HG02943 (cell line): ENCODE measurements around the gene GRID2.
"Not testable (repeated sequence)": the region's sequence is repeated elsewhere in the genome, so short reads cannot be mapped to it uniquely, and the experiment has no call there.

Experiments
- ATAC-seq: cut with Tn5 transposase; IDR thresholded peaks from one replicate; pipeline ENCODE4 v1.9.1; 2021; ENCODE audit warnings: mild to moderate bottlenecking, low read depth, moderate library complexity; ENCODE audit not compliant: unreplicated experiment

Gene GRID2

DNA sequence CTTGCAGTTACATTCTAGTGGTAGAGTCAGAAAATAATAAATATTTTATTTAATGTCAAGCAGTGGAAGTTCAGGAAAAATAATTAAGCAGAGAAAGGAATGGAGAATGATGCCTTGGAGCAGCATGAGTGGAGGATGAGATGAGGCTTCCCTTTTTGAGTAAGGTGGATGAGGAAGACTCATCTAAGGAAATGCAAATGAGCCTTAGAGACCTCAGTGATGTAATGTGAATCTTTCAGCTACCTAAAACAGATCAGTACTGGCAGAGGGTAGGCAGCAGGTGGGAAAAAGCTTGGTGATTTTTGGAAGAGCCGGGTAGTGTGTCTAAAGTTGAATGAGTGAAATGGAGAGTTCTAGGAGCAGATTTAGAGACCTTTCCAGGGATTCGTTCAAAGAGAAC lies 118.2 kb downstream of the GRID2 start:
- peak; percentile 60 for ATAC-seq

DNA sequence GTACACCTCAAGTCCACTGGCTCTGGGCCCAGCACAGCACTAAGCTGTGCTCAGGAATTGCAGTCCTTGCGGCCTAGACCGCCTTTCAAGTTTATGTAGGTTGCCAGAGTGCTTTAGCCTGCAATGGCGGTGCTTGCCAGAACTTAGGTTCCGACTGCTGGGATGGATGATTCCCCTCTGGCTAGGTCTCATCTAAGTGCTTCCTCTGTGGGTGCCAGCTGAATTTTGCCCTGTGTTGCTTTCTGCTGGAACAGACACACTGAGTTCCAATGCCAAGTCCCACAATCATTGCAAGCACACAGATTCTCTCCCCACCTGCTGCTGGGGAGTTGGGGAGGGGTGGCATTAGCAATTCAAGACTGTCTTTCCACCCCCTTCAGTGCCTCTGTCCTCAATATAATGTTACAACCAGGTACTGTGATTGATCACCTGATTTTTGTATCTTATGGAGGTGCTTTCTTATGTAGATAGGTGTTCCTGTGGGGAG lies 129.5 kb downstream of the GRID2 start:
- no peak for ATAC-seq

DNA sequence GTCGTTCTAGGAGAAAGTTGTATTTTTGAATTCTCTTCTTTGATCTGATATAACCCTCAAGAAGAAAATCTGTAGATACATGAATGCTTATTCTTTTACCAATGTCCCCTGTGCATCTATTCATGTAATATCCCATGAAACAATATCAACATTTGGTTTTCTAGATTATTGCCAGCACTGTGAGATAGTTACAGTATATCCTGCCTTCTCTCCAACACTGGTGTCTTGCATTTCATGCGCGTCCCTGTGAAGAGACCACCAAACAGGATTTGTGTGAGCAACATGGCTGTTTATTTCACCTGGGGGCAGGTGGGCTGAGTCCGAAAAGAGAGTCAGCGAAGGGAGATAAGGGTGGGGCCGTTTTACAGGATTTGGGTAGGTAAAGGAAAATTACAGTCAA lies 135.0 kb downstream of the GRID2 start:
- ATAC-seq, result not testable (repeated sequence)

DNA sequence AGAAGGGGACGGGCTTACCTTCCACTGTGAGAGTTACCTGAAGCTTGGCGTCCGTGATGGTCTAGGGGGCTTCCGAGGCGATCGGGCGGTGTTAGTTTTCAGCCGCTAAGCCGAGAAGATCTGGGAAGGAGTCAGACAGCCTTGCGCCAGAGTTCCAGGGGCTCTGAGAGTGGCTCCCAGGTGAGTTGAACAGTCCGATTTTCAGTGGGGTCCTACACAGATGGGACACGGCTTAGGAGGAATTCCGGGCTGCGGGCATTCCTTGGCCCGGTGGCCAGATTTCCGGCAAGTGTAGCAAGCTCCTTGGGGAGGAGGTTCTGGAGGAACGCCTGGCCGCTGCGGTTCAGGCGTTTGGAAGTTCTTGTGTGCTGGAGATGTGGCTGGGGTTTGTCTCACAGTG lies 138.4 kb downstream of the GRID2 start:
- not testable (repeated sequence) for ATAC-seq

DNA sequence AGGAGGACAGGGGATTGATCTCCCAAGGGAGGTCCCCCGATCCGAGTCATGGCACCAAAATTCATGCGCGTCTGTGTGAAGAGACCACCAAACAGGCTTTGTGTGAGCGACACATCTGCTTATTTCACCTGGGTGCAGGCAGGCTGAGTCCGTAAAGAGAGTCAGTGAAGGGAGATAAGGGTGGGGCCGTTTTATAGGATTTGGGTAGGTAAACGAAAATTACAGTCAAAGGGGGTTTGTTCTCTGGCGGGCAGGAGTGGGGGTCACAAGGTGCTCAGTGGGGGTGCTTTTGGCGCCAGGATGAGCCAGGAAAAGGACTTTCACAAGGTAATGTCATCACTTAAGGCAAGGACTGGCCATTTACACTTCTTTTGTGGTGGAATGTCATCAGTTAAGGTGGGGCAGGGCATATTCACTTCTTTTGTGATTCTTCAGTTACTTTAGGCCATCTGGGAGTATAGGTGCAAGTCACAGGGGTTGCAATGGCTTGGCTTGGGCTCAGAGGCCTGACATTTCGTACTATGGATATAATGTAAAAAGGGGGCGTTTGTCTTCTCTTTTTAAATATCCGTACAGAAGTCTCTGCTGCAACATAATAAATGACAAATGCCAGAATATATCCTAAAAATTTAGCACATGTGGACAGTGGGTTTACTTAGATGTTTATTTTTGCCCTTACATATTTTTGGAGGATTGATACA lies 140.5 kb downstream of the GRID2 start:
- ATAC-seq, result not testable (repeated sequence)

DNA sequence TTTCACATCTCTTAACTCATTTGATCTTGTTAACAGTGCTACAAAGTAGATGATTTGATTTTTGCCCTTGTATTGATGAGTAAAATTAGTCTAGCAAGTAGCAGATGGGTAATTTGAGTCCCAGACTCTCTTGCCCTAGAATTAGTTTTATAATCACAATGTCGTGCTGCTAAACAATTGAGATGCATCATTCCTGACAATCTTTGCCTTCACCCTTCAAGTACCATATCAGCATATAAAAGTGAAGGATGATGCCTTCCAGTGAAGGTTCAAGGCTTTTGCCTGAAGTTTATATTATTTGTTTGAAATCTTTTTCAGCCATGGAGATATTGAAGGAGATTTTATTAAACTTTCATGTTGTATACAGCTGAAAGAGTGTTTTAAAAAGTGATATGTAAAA lies 141.4 kb downstream of the GRID2 start:
- ATAC-seq, result no peak

DNA sequence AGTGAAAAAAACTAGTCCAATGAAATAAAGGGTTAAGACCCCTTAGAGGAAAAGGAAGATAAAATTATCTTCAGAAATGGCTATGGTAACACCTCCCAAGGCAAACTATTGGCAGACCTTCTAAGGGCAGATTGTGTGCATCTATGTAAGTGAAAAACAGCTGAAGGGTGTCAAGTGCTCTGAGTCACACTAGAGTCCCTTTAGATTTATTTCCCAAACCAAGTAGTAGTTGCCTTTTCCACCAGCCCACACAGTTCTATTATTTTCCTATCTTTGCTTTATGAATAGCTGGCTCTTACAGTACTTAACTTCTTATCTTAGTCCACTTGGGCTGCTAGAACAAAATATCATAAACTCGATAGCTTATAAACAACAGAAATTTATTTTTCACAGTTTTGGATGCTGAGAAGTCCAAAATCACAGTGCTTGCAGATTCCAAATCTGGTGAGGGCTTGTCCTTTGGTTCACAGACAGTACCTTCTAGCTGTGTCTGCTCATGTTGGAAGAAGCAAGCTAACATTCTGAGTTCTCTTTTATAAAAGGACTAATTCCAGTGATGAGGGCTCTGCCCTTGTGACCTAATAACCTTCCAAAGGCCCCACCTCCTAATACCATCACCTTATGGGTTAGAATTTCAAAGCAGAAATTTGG lies 143.6 kb downstream of the GRID2 start:
- no peak for ATAC-seq

DNA sequence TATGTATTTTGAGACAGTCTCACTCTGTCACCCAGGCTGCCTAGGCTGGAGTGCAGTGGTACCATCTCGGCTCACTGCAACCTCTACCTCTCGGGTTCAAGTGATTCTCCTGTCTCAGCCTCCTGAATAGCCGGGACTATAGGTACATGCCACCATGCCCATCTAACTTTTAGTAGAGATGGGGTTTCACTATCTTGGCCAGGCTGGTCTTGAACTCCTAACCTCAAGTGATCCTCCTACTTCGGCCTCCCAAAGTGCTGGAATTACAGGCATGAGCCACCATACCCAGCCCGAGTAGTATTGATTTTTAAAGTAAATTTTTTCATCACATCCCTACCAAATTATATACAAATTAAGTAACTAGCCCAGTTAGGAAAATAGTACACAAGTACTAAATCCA lies 144.4 kb downstream of the GRID2 start:
- not testable (repeated sequence) for ATAC-seq

DNA sequence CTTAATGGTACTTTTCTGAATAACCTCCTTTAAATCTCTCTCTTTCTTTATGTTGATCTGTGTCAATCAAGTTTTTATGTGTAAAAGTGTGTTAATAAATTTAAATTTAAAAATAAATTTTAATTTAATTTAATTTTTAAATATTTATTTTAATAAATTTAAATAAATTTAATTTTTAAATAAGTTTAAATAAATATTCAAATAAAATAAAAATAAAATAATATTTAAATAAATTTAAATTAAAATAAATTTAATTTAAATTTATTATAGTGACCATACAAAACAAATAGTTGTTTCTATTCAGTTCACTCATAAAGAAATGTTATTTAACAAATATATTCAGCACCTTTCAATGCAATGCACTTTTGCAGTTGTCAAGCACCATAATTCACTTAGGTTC lies 146.9 kb downstream of the GRID2 start:
- ATAC-seq, result no peak

DNA sequence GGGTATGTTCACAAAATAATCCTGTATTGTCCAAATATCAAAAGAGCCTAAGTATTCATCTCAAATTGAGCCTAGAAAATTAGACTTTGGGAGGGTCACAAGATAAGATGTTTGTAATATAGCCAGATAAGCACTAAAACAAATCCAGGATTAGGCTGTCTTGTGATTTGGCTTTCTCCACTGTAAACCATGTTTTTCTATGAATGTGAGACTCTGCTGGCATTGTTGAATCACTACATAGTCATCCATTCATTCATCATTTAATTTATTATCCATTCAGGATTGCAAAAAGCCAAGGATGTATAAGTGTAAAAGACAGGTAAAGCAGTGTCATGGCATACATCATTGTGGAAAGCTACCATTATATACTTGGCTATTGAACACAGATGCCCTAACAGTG lies 148.0 kb downstream of the GRID2 start:
- ATAC-seq, result no peak

DNA sequence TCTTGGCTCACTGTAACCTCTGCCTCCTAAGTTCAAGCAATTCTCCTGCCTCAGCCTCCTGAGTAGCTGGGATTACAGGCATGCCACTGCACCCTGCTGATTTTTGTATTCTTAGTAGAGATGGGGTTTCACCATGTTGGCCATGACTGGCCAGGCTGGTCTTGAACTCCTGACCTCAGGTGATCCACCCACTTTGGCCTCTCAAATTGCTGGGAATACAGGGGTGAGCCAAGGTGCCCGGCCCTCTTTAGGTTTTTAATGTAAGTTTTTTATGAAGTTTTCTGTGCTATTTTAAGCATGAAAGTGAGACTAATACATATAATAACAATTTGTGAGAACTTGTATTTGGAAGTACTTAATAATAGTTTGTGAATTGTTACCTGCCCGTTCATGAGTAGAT lies 148.6 kb downstream of the GRID2 start:
- ATAC-seq, result not testable (repeated sequence)

DNA sequence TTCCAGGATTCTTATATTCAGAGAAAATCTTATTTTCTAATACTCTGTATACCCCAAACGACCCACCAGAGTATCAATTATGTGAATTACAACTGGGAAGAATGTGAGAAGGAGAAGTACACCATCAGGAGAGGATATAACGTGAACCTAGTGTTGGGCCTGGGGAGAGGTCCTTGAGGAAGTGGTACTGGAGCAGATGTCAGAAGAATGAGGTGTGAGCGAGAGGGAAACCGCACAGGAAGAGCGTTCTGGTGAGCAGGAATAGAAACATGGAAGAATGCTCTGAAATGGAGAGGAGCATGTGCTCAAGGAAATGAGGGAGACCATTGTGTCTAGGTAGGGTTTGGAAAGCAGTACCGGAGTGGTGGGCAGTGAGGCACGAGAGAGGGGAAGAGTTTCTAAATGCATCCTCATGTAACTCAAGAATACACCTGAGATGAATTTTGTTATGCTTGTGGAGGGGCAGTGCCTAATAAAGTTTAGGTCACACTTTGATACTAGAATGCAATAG lies 151.6 kb downstream of the GRID2 start:
- ATAC-seq, result no peak

DNA sequence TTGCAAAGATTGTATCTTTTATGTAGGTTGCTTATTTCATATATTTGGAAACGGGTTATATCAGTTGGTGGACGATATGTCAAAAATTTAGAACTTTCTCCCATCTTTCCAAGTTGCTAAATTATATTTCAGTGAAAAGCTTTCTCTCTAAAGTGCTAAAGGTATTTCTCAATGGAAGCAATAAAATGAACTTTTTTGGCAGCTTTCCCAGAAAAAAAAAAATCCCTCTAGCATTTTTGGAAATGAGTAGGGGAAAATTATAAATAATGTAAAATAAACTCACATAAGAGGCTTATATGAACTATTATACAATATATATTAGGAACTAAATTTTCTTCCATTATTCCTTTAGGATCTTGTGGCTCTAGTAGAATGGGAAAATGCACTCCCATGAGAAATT lies 152.2 kb downstream of the GRID2 start:
- ATAC-seq, result no peak

DNA sequence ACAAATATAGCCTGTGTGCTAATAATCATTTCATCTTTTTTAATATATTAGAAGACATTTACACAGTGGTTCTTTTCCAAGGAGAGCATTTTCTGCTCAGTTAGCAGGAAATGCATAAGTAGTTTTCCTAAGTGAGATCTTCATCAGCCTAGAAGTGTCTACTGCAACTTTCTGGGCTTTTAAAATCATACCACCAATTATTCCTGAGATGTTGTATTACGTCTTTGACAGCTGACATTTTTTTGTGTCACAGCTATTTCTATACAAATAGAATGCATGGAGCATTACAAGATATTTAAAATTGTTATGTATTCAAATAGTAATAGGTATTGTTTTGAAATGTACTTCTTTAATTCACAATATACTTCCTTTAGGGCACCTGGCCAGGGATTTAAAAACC lies 158.0 kb downstream of the GRID2 start:
- no peak for ATAC-seq

DNA sequence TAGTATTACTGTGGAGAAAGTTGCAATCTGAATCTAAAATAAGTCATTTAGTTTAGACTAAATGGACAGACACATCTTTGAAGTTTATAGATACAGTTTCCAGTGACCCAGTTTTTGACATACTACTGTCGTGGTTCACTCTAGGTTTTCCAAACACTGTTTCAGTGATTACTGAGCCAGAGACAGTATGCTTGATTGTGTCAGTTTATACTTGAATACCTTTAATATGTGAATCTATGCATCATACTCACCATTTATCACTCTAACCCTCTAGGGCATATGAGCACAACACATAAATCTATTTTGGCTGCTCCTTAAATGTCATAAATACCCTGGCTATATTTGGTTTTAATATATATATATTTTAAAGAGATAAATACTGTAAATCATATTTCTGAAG lies 173.5 kb downstream of the GRID2 start:
- ATAC-seq, result no peak

DNA sequence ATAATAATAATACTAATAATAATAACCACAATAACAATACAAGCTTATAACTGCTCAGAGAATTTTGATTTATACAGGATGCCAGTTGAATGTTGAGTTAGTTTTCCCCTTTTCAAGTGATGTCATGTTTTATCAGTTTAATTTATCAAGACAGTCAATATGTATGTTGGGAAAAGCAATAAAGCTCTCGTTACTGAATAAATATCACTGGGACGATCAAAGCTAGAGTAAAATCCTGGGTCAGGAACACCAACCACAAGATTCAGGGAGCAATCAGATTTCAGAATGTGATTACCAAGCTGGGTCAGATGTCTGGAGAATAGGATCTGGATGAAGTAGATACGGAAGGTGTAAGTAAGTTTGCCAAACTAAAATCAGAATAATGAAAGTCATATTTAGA lies 179.6 kb downstream of the GRID2 start:
- no peak for ATAC-seq

DNA sequence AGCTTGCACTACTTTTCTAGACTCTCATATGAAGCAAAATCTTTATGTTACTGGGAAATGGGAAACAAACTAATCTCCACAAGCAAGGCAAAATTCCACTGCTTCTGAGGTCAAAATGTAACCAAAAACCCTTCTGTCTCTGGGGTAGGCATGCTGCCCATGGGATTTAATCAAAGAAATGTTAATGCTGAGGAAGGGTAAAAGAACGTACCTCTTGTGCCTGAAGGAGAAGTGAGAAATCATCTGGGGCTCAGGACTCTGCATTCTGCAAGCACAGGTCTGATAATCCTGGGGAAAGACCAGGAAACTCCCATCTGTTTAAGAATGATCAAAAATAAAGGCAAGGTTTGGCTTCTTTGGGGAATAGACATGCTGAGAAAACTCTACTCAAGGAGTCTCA lies 184.7 kb downstream of the GRID2 start:
- ATAC-seq, result no peak

DNA sequence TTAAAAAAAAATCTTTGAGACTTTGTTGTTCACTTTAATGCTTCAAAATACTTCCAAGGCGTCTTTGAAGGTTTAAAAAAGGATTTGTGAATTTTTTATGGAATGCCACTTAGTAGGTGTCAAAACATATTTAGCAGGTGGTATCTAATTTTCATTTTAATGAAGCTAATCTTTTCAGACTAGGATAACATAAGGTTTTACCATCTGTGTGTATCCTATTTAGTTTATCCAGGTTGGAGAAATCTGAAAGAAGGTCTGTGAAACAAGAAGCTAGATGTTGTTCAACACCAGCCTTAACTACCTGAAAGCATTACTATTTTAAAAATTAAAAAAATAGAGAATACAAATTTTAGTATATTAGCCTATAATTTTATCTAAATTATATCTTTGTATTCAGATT lies 193.4 kb downstream of the GRID2 start:
- ATAC-seq, result no peak

DNA sequence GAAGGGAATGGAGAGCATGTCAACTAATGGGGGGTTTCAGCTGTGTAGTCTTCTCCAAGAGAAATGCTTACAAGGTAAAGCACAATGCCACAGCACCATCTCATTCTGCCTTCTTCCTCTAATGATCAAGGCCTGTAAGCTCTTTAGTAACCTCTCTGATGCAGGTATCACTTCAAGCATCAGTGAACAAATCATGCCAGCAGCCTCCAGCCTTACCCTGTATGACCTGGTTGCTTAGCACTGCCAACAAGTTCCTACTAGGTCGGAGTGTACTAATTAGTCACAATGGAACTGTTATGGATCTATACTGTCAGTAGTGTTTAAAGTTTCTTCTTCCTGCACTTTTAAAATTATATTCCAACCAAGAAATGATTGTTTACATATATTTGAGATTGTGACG lies 197.7 kb downstream of the GRID2 start:
- ATAC-seq, result no peak

DNA sequence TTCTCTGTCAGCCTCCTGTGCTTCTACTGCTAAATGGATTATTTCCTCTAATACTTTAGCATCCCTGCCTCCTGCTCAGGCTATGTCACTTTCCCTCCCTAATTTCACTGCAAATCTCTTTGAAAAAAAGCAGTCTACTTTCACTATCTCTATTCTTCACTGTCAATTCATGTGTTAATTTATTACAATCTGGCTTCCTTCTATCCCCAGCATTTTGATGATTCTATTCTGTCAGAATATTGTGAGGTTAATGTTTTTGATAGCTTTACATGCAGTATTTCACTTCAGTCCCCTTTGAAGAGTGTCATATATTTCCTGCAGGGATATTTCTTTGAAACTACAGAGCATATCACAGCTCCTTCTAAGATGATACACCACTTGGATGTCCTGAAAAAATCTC lies 203.2 kb downstream of the GRID2 start:
- no peak for ATAC-seq

DNA sequence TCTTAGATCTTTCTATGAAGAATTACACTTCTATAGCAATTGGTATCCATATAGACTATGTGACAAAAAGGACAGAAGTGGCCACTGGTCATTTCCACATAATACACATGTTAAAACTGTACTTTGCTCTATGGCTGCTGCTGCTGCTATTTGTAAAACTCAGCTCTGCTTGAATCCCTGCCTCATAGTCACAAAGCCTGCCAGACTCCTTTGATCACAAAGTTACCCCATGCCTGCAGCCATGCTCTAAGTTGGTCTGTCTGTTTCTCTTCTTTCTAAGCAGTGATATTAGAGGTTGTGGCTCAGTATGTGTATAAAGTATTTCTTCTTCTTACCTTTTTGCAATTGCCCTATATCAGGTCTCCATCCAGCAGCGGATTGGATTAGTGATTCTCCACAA lies 210.9 kb downstream of the GRID2 start:
- ATAC-seq, result no peak

DNA sequence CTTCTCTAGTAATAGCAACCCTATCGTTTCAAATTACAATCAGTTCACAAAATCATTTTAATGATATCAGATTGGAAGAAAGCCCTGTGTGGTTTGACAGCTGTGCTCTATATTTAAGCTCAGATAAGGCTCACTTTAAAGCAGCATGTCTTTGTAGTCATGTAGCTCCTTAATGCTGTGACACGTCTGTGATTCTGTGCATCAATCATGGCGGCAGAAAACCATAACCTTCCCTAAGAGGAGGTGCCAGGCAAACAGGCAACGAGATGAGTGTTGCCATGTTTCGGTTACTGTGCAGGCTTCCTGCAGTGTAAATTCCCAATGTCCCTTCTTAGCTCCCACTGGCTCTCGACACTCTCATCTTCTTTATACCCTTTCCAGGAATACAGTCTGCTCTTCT lies 212.7 kb downstream of the GRID2 start:
- no peak for ATAC-seq
